ENCODE measurements around the gene VAV3.

DNA sequence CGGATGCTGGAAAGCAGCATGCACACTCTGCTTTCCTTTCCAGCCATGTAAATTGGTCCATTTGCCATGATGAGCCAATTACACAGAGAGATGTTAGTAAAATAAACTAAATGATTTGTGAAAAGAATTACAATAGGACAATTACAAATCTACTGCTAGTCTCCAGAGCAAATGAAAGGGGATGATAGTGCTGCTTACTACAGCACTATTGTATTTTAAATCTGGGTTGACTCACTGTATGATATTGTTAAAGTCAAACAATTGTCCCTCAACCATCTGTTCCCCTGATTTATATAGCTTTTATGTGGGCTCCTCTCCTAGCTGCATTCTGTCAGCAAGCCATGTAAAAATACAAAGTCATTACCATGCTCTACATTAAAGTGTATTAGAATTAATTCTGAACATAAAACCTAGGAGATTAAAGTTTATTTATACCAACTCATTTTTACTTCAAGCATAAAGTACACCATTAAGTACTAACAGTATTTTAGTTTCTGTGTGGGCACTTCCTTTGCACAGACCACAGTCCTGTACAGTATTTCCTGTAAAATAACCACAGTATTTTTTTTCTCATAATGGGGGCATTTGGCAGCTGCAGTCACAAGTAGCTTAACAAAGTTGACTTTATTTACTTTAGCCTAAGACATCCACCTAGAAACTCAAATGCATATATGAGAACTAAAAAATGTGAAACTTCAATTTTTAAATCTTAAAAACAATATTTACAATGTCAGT, 135.8 kb downstream of the VAV3 start:
- no peak for TF ChIP-seq EZH2 (IDR thresholded peaks at IDR 0.05; ENCODE audit: insufficient read depth, poor library complexity, severe bottlenecking)
- TF ChIP-seq EZH2phosphoT487 (IDR thresholded peaks at IDR 0.05; ENCODE audit: insufficient read depth, low read depth), result no peak
